GM19452 (cell line): ENCODE measurements around the gene NLGN3.

ENCODE experiments used
- ATAC-seq: cut with Tn5 transposase; IDR thresholded peaks from one replicate; pipeline ENCODE4 v1.9.1; 2021; ENCODE audit not compliant: unreplicated experiment

NLGN3 gene

DNA sequence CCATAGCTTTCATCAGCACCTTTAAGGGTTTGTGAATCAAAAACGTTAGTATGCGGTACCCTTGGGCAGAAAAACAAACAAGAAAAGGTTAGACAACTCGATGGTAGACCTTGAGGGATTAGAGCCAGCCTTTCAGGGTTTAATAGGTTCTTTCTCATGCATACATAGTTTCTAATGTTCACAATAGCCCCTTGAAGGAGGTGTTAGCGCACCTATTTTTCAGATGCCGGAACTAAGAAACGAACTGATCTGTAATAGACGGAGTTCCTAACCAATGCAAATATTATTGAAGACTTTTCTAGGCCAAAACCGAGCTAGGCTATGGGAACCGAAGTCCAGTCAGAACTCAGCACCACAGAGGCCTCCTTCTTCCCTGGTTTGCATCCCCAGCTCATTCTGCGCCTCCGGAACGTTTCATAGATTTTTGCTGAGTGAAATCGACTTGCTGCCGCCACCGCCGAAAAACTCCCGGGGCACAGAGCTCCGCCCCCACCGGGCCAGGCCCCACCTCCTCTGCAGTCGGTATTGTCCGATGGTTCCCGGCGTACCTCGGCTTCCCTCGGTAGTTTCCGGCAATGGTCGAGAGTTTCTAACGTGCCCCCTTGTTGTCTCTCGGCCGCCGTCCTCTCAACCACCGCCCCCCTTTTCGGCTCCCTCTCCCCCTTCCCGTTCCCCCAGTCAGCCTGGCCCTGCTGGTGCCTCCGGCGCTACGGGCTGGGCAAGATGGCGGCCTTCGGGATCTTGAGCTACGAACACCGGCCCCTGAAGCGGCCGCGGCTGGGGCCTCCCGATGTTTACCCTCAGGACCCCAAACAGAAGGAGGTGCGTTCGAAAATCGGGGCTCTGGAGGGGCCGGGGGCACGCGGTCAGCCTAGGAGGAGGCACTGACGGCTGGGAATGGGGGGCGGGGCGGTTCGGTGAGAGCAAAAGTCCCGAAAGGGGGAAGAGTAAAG lies 26.3 kb upstream of the NLGN3 start, which contains the start of gene MED12:
Gene MED12, plus strand, starts transcription at position 565 of the 953 bp plus-strand sequence. Its CDS starts 159 bp downstream, at position 724.
- peak; percentile 93 for ATAC-seq

- ATAC-seq = no peak
These were observed 25.6 kb upstream of the NLGN3 start for GRCh38 chrX:71118985-71119535.

GRCh38 chrX:71128166-71128833 lies 16.3 kb upstream of the NLGN3 start:
- ATAC-seq = no peak

DNA sequence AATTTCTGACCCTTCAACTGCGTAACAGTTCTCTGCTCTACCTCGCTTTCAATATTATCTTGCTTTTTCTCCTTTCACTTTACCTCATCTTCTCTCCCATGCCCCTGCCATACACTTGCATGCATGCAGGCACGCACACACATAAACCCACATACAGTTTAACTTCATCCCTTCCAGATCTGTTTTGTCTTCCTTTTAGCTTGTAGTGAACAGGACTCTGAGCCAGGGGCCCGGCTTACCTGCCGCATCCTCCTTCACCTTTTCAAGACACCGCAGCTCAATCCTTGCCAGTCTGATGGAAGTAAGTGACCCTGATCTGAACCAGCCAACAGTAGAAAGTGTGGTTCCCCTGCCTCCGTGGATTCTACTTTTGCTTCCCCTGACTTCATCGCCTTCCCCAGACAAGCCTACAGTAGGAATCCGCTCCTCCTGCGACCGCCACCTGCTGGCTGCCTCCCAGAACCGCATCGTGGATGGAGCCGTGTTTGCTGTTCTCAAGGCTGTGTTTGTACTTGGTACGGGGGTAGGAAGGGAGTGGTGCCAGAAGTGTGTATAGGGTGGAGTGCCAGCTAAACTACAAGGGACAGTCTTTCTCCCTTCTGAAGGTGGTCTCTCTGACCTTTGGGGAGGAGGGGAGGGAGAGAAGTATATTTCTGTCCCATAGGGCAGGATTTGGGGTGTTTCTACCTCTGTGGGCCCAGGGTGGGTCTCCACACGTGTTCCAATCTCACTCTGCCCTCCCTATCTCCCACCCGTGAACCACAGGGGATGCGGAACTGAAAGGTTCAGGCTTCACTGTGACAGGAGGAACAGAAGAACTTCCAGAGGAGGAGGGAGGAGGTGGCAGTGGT lies 15.5 kb upstream of the NLGN3 start:
- ATAC-seq = peak; percentile 56

- no peak for ATAC-seq
These were observed 13.1 kb upstream of the NLGN3 start for GRCh38 chrX:71131510-71131909.

- ATAC-seq = no peak
These were observed 4.2 kb upstream of the NLGN3 start for GRCh38 chrX:71140440-71140839.

DNA sequence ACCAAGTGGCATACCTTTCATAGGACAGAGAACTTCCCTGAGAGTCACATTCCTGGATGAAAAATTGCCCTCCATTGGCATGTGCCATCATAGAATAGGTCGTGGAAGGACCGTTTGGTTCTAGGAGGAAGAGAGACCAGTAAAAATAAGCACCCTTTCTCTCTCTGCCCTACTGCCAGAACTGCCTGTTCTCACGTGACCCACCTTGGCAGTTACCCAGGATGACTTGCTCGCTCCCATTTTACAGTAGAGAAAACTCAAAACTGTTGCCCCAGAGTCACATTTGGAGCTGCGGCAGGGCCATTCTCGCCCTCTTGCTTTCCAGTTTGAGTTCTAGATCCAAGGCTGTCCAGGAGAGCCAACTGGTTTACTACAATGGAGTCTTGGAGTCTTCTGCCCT lies 1.1 kb upstream of the NLGN3 start:
- ATAC-seq = no peak

DNA sequence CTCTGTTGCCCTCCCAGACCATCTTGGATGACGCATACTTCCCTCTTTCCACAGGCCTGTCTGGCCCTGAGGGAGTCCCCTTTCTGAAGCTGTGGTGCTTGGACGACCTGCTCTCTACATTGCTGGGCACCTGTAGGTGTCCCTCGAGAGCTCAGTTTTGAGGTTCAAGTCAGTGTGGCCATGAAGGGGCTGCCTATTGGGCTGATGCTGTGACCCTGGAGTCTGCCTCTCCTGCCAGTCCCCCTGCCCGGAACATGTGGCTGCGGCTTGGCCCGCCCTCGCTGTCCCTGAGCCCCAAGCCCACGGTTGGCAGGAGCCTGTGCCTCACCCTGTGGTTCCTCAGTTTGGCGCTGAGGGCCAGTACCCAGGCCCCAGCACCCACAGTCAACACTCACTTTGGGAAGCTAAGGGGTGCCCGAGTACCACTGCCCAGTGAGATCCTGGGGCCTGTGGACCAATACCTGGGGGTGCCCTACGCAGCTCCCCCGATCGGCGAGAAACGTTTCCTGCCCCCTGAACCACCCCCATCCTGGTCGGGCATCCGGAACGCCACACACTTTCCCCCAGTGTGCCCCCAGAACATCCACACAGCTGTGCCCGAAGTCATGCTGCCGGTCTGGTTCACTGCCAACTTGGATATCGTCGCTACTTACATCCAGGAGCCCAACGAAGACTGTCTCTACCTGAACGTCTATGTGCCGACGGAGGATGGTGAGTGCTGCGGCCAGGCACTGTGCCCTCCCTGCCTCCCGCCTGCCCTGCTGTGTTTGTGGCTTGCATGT lies 3.0 kb downstream of the NLGN3 start:
- no peak for ATAC-seq

GRCh38 chrX:71148278-71148663 lies 3.6 kb downstream of the NLGN3 start:
- no peak for ATAC-seq

DNA sequence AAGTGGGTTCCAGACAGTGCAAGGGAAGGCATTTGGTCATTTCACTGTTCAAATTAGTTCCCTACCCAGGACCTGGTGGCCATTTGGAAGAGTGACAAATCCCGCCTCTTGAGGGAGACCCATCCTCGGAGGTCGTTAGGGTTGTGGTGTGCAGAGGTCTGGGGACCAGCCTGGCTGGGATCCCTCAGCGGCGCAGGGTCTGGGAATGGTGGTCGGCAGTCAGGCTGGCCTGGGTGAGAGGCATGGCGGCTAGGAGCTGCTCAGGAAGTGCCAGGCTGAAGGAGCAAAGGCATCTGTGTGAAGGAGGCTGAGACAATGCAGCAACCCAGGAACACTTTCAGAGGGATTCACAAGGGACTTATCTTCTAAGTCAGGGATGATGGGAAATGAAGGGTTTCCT lies 6.7 kb downstream of the NLGN3 start:
- ATAC-seq = no peak

- no peak for ATAC-seq
These were observed 9.6 kb downstream of the NLGN3 start for GRCh38 chrX:71154196-71154595.

DNA sequence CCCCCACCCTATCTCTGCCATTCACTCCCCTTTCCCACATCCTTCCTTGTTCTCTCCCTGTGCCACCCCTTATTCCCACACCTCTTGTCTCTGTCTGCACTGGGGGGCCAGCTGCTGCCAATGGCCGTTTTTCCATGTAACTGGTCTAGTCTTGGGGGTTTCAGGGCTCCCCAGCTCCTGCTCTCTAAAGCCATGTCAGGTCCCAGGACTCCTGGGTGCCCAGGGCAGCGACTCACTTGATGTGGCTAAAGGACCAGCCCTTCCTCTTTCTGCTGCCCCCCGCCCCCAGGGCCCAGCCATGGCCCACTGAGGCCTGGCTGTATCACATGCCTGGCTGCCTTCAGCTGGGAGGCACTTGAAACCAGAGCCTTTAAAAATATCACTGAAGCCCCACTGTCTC lies 10.0 kb downstream of the NLGN3 start:
- no peak for ATAC-seq

GRCh38 chrX:71158603-71159002 lies 14.0 kb downstream of the NLGN3 start:
- ATAC-seq = no peak

DNA sequence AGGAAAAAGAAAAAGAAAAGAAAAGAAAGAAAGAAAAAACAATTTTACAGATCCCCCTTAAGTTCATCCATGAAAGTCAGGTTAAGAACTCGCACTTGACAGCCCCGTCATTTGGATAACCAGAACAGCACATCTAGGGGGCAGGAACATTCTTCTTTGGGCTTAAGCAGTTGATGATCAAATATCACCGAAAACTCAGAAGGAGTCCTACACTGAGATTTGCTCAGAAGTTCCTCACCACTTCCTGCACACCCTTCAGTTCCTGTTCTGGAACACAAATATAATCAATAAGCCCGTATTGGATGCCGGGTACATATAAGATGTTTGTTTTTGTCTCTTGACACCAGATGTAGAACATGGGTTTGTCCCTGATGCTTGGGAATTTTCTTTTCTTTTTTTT lies 14.7 kb downstream of the NLGN3 start:
- no peak for ATAC-seq

- no peak for ATAC-seq
These were observed 15.8 kb downstream of the NLGN3 start for GRCh38 chrX:71160475-71160874.

DNA sequence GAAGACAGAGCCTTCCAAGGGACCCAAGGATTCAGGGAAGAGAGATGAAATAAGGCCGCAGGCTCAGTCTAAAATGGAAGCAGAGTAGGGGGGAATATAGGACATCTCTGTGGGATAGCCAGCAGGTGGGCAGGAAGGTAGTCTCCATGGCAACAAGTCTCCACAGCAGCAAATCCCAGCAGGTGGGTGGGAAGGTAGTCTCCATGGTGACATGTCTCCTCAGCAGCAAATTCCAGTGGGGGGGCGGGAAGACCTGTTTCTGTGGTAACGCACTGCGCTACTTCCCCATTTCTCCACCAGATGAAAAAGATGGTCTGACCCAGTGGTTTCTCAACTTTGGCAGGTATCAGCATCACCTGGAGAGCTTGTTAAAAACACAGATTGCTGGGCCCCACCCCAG lies 18.3 kb downstream of the NLGN3 start:
- no peak for ATAC-seq

DNA sequence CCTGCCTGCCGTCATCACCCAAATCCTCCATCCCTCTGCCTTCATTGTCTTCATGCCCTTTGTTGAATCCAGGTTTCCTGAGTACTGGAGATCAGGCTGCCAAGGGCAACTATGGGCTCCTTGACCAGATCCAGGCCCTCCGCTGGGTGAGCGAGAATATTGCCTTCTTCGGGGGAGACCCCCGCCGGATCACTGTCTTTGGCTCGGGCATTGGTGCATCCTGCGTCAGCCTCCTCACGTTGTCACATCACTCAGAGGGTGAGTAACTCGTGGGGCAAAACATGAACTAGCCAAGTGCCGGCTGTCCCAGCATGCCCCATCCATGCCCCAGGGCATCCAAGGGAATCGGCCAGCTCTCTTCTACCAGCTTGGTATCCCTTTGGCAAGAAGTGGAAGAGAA lies 19.4 kb downstream of the NLGN3 start:
- no peak for ATAC-seq

GRCh38 chrX:71166461-71166860 lies 21.8 kb downstream of the NLGN3 start:
- ATAC-seq = no peak

DNA sequence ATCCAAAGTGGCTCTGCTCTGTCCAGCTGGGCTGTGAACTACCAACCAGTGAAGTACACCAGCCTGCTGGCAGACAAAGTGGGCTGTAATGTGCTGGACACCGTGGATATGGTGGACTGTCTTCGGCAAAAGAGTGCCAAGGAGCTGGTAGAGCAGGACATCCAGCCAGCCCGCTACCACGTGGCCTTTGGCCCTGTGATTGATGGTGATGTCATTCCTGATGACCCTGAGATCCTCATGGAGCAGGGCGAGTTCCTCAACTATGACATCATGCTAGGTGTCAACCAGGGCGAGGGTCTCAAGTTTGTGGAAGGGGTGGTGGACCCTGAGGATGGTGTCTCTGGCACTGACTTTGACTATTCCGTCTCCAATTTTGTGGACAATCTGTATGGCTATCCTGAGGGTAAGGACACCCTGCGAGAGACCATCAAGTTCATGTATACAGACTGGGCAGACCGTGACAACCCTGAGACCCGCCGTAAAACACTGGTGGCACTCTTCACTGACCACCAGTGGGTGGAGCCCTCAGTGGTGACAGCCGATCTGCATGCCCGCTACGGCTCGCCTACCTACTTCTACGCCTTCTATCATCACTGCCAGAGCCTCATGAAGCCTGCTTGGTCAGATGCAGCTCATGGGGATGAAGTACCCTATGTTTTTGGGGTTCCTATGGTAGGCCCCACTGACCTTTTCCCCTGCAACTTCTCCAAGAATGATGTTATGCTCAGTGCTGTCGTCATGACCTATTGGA lies 22.6 kb downstream of the NLGN3 start:
- ATAC-seq = no peak

GRCh38 chrX:71168134-71168533 lies 23.5 kb downstream of the NLGN3 start:
- no peak for ATAC-seq
